C4-2B (cell line): ENCODE results near the gene BSN.

ENCODE experiments used
- ZFX ChIP-seq: fragments of 450-650 bp; IDR thresholded peaks from 2 replicates; pipeline ENCODE4 v1.6.1; 2017
- TF ChIP-seq, protein P1 (sequence below): fragments of 450-650 bp; conservative IDR thresholded peaks from 2 replicates; pipeline ENCODE4 v1.5.1; 2017; ENCODE audit warnings: mild to moderate bottlenecking

DNA sequence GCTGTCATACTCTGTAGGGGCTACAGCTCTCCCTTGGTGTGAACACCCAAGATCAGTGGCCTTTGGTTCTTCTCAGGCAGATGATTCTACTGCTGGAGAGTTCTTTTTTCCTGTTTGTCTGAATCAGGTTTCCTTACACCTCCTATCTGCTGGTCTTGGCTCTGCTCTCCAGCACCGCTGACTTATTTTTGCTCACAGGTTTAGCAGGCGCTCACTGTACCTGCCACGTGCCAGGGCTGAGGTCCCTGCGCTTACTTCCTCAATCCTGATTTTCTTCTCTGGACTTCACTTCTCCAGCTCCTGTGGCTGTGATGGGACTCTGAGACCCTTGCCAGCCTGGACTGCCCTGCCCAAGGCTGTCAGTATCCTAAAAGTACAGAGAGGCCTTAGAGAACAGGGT, 9.5 kb downstream of the BSN start:
- TF ChIP-seq, protein P1, sequence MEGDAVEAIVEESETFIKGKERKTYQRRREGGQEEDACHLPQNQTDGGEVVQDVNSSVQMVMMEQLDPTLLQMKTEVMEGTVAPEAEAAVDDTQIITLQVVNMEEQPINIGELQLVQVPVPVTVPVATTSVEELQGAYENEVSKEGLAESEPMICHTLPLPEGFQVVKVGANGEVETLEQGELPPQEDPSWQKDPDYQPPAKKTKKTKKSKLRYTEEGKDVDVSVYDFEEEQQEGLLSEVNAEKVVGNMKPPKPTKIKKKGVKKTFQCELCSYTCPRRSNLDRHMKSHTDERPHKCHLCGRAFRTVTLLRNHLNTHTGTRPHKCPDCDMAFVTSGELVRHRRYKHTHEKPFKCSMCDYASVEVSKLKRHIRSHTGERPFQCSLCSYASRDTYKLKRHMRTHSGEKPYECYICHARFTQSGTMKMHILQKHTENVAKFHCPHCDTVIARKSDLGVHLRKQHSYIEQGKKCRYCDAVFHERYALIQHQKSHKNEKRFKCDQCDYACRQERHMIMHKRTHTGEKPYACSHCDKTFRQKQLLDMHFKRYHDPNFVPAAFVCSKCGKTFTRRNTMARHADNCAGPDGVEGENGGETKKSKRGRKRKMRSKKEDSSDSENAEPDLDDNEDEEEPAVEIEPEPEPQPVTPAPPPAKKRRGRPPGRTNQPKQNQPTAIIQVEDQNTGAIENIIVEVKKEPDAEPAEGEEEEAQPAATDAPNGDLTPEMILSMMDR: no peak
- no peak for TF ChIP-seq ZFX
